Right hindlimb (tissue), 1 donor: Measurements from ENCODE around the gene CDH18.

Experiments
- DNase-seq: peaks from one replicate; pipeline ENCODE4 v3.0.0-alpha.2; 2018

Gene CDH18

DNA sequence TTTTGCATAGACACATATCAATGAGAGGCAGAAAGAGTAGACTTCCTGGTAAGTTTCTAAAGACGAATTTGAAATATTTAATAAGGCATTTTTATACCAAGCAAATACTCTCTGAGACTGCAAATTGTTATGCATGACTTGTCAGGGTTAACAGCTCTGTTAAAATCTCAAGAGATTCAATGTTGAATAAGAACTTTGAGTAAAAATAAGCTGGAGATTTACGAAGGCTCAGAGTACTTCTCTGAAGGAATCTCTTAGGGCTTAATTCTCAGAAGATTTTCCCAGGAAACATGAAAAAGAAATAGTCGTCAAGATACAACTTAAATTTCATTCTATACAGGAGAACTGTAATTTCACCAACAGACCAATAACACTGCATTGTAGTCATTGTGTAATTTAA lies 259.4 kb downstream of the CDH18 start:
- DNase-seq: no peak

DNA sequence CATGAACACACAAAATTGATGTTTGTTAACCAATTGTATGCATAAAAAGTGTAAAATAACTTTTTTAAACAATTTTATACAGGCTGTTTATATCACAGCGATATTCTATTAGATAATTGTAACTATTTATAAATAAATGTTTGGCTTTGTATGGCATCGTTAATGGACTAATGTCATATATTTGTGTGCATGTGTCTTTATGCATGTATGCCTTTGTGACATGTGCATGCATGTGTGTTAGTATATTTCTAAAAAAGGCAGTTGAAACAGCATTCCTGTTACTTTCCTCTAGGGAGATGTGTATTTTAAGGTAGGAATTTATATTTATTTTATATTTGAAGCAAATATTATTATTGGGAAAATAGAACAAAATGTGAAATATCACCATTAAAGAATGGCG lies 268.9 kb downstream of the CDH18 start:
- no peak for DNase-seq

GRCh38 chr5:19713740-19714139 lies 274.3 kb downstream of the CDH18 start:
- no peak for DNase-seq

GRCh38 chr5:19709403-19709802 lies 278.6 kb downstream of the CDH18 start:
- no peak for DNase-seq

DNA sequence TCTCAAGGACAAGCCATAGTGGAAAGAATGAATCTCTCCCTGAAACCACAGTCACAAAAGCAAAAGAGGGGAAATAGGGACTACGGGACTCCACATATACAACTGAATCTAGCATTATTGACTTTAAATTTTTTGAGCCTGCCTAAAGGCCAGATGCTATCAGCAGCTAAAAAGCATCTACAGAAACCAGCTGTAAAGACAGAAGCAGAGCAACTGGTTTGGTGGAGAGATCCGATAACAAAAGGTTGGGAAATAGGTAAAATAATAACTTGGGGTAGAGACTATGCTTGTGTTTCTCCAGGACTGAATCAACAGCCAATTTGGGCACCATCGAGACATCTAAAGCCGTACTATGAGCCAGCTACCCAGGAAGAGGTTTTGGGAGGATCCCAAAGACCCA lies 281.2 kb downstream of the CDH18 start:
- DNase-seq: no peak

GRCh38 chr5:19701731-19702130 lies 286.3 kb downstream of the CDH18 start:
- no peak for DNase-seq

DNA sequence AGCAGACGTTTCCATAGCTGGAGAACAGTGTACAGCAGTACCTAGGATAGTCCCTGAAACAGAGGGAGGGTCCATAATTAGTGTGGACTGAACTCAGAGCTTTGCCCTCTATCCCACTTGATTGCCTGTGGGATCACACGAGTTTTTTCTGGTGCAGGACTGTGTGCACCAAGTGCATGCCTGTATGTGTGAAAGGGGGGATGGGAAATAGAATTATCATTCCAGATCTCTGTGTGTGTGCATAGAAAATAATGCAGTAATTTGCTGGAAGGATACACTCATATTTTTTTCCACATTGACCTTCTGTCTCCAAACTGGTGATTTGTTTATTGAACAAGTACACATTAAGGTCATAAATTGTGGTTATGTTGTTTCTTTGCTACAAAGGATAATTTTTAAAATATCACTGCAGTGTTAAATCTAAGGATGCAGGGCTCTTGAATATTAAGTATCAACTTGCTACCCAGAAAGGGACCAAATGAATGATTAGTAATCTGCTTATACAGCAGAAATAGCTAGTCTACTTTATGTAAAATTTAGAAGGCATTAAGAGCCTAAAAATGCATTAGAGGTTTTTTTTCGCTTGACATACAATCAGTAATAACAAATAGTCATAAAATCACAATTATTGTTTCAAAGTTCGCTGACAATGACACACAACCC lies 292.9 kb downstream of the CDH18 start:
- DNase-seq: no peak

DNA sequence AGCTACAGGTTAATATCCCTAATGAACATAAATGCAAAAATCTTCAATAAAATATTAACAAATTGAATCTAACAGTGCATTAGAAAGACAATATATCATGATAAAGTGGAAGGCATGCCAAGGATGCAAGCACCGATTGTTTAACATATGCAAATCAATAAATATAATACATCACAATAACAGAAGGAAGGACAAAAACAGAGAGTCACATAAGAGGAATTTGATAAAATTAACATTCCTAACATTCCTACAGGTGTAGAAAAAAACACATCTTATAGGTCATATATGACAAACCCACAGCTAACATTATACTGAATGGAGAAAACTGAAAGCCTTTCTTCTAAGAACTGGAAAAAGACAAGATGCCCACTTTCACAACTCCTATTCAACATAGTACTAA lies 297.0 kb downstream of the CDH18 start:
- DNase-seq: no peak

DNA sequence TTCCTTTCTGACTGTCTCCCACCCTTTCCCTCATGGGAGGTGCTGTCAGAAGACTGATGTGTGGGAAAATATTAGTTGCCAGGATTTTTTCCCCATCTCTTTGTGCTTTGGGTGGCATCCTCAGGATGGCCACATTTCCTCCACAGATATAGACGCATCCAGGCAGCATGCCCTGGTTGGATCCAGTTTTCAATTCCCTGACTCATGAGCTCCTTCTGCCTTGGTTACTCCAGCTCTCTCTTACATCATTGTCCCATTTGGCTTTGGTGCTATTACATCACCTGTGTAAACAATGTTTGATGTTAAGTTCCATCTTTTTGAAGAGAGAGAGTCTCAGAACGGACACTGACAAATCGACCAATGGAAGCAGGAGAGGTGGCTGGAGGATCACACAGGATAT lies 302.5 kb downstream of the CDH18 start:
- DNase-seq: no peak

GRCh38 chr5:19676895-19677294 lies 311.1 kb downstream of the CDH18 start:
- DNase-seq: no peak

- no peak for DNase-seq
These were observed 327.3 kb downstream of the CDH18 start for GRCh38 chr5:19660679-19661078.

- no peak for DNase-seq
These were observed 332.4 kb downstream of the CDH18 start for GRCh38 chr5:19655627-19656026.

DNA sequence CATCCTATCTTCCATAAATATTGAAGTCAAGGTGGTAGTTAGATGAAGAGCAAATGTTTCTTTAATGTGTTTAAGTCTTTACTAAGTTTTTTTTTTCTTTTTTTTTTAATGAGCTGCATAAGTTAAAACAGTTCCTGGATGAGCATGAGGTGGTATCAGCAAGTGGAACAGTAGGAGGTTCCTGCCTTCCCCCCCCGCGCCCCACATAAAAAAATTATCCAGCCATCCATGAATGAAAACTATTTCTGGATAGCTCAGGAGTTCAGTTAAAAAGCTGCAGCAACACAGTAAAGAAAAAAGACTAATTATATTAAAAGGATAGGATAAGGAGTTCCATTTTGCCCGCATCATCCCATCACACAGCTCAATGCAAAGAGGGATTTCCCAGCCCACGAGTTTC lies 349.5 kb downstream of the CDH18 start:
- no peak for DNase-seq

- DNase-seq: no peak
These were observed 357.1 kb downstream of the CDH18 start for GRCh38 chr5:19630876-19631275.

DNA sequence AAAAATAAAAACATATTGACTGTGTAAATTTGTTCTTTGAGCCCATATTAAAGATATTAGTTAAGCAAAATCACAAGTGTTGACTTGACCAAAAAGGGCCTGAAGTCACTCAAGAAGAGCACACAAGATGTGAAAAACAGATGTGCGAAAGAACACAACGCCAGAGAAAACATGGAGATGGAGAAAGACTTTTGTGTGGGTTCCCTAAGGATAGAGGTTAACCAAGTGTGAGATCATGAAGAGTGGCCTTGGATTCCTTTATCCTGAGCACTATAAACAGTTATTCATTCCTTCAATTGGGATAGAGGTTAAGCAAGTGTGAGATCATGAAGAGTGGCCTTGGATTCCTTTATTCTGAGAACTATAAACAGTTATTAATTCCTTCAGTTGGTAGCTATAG lies 361.8 kb downstream of the CDH18 start:
- no peak for DNase-seq

GRCh38 chr5:19625562-19625961 lies 362.4 kb downstream of the CDH18 start:
- DNase-seq: no peak

DNA sequence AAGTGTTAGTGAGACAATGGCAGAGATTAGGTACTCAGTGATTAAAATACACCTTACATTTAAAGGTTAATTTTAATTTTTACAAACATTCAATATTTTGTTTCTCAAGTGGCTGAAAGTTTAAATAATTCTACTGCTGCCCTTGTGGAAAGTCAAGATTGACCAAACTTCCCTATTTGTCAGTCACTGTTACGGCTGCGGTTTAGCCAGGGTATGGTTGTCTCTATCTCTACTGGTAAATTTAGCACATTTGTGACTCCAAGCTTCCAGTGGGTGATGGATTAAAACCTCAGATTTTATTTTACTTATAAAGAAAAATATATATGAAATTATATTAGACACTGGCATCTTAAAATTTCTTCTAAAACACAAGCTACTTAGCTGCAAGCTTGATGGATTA lies 368.4 kb downstream of the CDH18 start:
- no peak for DNase-seq

DNA sequence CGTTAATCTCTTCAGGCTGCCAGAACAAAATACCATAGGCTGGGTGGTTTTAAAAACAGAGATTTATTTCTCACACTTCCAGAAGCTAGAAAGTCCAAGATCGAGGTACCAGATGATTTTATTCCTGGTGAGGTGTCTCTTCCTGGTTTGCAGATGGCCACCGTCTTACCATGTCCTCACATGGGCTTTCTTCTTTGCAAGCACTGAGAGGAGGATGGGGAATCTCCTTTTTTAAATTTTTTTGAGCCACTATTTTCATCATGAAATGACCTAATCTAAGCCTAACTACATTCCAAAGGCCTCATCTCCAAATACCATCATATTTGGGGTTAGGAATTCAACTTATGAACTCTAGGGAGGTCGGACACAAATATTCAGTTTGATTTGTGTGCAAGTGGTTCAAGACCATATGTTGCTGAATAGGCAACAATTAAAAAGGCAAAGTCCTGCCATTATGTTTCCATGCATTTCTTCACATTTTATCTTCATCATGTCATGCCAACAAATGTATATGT lies 371.2 kb downstream of the CDH18 start:
- no peak for DNase-seq

- DNase-seq: no peak
These were observed 372.3 kb downstream of the CDH18 start for GRCh38 chr5:19615661-19616060.

DNA sequence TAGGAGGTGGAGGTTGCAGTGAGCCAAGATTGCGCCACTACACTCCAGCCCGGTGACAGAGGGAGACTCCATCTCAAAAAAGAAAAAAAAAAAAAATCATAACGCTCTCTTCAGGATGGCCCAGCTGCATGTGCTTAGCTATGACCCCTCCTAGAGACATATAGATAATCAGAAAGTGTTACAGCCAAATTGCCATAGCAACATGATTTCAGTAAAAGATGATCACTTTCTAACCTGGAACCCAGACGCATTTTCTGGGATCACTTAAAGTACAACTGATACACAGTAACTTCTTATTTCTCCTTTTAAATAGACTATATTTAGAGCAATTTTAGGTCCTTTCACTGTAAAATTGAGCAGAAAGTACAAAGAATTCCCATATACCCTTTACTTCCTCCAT lies 372.9 kb downstream of the CDH18 start:
- DNase-seq: no peak

DNA sequence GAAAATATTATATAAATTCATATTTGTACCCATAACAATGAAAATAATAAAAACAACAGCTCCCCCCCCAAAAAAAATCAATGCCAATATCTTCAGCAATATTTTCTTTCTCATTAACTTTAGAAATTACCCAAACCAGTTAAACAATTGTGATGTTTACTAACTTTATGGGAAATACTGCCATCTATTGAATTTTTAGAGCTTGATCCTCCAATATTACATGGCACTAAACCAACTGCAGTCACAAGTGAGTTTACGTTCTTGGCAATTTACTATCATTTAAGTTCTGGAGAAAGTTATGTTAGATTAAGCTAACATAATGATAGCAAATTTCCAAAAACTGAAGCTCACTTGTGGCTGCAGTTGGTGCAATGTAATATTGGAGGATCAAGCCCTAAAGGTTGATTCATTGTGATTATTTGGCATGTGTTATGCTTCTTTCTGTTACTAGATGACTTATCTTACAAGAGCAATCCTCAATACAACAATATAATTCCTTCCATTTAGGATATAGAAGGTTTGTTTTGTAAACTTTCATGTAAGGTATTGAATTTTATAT lies 379.5 kb downstream of the CDH18 start:
- DNase-seq: no peak

DNA sequence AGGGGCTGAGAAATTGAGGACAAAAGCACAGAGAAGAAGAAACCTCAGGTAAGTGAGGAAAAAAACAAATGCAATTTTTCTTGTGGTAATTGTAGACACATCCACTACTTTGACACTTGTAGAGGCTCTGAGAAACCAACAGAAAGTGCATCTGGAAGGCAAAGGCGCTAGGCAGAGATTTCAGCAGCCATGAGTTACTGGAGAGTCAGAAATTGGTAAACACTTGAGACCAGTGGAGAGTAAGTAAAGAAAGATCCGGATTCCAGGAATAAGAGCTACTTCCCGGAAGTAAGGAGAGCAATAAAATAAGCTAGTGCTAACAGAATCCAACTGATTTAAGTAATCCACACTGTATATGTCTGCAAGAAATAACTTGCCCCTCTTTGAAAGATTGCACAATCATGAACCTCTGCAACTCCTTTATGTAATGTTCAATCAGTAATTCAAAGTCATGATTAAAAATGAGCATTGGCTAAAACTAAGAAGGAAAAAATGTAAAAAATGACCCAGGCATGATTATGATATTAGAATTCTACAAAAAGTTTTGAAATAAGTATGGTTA lies 382.1 kb downstream of the CDH18 start:
- no peak for DNase-seq

- DNase-seq: no peak
These were observed 403.9 kb downstream of the CDH18 start for GRCh38 chr5:19584131-19584530.

- DNase-seq: no peak
These were observed 410.1 kb downstream of the CDH18 start for GRCh38 chr5:19577882-19578281.

DNA sequence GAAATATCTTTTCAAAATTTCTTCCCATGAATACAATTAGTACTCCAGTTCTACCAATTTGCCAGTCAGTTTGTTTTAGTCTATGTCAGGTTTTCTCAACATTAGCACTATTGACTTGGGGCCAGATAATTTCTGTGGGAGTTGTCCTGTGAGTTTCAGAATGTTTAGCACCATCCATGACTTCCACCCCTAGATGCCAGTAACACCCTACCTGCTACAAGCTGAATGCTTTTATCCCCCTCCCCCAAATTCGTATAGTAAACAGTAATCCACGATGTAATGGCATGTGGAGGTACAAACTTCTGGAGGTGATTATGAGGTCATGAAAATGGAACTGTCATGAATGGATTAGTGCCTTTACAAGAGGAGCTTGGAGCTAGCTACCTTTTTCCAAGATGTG lies 420.0 kb downstream of the CDH18 start:
- DNase-seq: no peak
